GM12878 (cell line): ENCODE results near the gene NEGR1. TPM values are rescaled to one million over a fixed set of nuclear protein-coding genes. Genes with fewer than 3 reads are reported as not detected.

Source experiments
- ATAC-seq: fragments of 200-7000 bp; cut with Tn5 transposase; 3 replicates; pipeline ENCODE4 v1.9.1; 2020; ENCODE audit warnings: mild to moderate bottlenecking, moderate library complexity
- BruUV-seq: library from RNA; stranded (reverse); fragments of 400-500 nt; replicated peaks from 2 replicates; lab custom pipeline; 2021; lab: Mats Ljungman, UMichigan
- CTCF ChIA-PET: fragments of 300-600 bp; sonication (Branson Sonifier 250); formaldehyde crosslinking; extraction: SDS; loops from one replicate; lab custom pipeline; 2021; ENCODE audit warnings: inconsistent platforms; lab: Yijun Ruan, JAX
- POLR2A ChIA-PET: fragments of 350-600 bp; formaldehyde crosslinking; extraction: SDS; loops from one replicate; lab custom pipeline; 2021; ENCODE audit warnings: inconsistent platforms; lab: Charles Lee
- RAD21 ChIA-PET: fragments of 300-600 bp; sonication (Branson Sonifier 250); formaldehyde crosslinking; loops from one replicate; lab custom pipeline; 2023; ENCODE audit warnings: antibody characterized with exemption; ENCODE audit not compliant: unreplicated experiment; lab: Charles Lee
- SMC1A ChIA-PET: fragments of 300-600 bp; sonication (Branson Sonifier 250); formaldehyde crosslinking; loops from one replicate; lab custom pipeline; 2023; ENCODE audit not compliant: unreplicated experiment, uncharacterized antibody; lab: Charles Lee
- DNase-seq: peaks from one replicate; pipeline ENCODE4 v3.0.0-alpha.2; 2011; ENCODE audit warnings: low read depth, low spot score
- FAIRE-seq: peaks from 3 replicates; lab custom pipeline; 2011; peaks lifted over from hg19 to GRCh38; lab: Jason Lieb, UNC
- H2AFZ ChIP-seq: 2 replicates; pipeline ENCODE4 v1.6.0; 2011; ENCODE audit warnings: low read depth, low read length, control low read depth; ENCODE audit not compliant: control insufficient read depth
- H3K27ac ChIP-seq: 2 replicates; pipeline ENCODE4 v1.5.1; 2011; ENCODE audit warnings: control low read depth; ENCODE audit not compliant: control insufficient read depth, insufficient read depth
- H3K27me3 ChIP-seq, 2 experiments: replicated peaks in 1 of 2; 2 replicates each; pipeline versions ENCODE4 v1.6.0 to v1.6.1; 2011; ENCODE audit warnings: low read length in 1 of 2; ENCODE audit not compliant: control insufficient read depth in 2 of 2, insufficient read depth in 2 of 2
- H3K36me3 ChIP-seq, 2 experiments: 2 replicates each; pipeline ENCODE4 v1.5.1; 2011; ENCODE audit warnings: low read length in 1 of 2; ENCODE audit not compliant: control insufficient read depth in 2 of 2, insufficient read depth in 2 of 2
- H3K4me1 ChIP-seq: 2 replicates; pipeline ENCODE4 v1.6.1; 2011; ENCODE audit warnings: mild to moderate bottlenecking, low read length, moderate library complexity, mixed read lengths; ENCODE audit not compliant: control insufficient read depth, insufficient read depth
- H3K4me2 ChIP-seq: 2 replicates; pipeline ENCODE4 v1.6.0; 2011; ENCODE audit warnings: control low read depth; ENCODE audit not compliant: control insufficient read depth, insufficient read depth
- H3K4me3 ChIP-seq: fragments of 200-600 bp; sonication (generic); 2 replicates; pipeline ENCODE4 v1.5.1; 2016
- H3K79me2 ChIP-seq: 2 replicates; pipeline ENCODE4 v1.6.0; 2011; ENCODE audit warnings: low read length; ENCODE audit not compliant: control insufficient read depth, insufficient read depth
- H3K9ac ChIP-seq: 2 replicates; pipeline ENCODE4 v1.8.0; 2011; ENCODE audit warnings: low read length, control low read depth, mixed read lengths; ENCODE audit not compliant: control insufficient read depth, insufficient read depth
- H3K9me3 ChIP-seq: replicated peaks from 3 replicates; pipeline ENCODE4 v1.5.1; 2011; ENCODE audit warnings: mild to moderate bottlenecking, low read length; ENCODE audit not compliant: control insufficient read depth, insufficient read depth
- H4K20me1 ChIP-seq: 2 replicates; pipeline ENCODE4 v1.6.0; 2011; ENCODE audit not compliant: control insufficient read depth, insufficient read depth
- ASH2L ChIP-seq: fragments of 300-600, 200-600 bp; sonication (generic); IDR thresholded peaks from 2 replicates; pipeline ENCODE4 v1.6.1; 2017; ENCODE audit warnings: low read depth, mild to moderate bottlenecking, borderline replicate concordance
- BACH1 ChIP-seq: fragments of 450-650 bp; IDR thresholded peaks from 2 replicates; pipeline ENCODE4 v1.6.1; 2017; ENCODE audit warnings: mild to moderate bottlenecking, borderline replicate concordance
- CHD1 ChIP-seq: IDR thresholded peaks from 2 replicates; pipeline ENCODE4 v1.6.1; 2012; ENCODE audit warnings: low read depth, low read length, improper control_type of control experiment
- ETV6 ChIP-seq, 2 experiments: fragments of 450-650 bp in 1 of 2; IDR thresholded peaks in 1 of 2; conservative IDR thresholded peaks in 1 of 2; 2 replicates each; pipeline ENCODE4 v1.6.1; 2014; ENCODE audit warnings: antibody characterized with exemption in 1 of 2, borderline replicate concordance in 1 of 2, low read depth in 1 of 2, mild to moderate bottlenecking in 1 of 2, moderate library complexity in 1 of 2
- FOXM1 ChIP-seq: IDR thresholded peaks from 2 replicates; pipeline ENCODE4 v1.6.1; 2012; ENCODE audit warnings: low read depth, mild to moderate bottlenecking, inconsistent platforms, low read length, moderate library complexity
- JUNB ChIP-seq: IDR thresholded peaks from 2 replicates; pipeline ENCODE4 v1.6.1; 2016; ENCODE audit warnings: antibody characterized with exemption, mild to moderate bottlenecking
- KAT2A ChIP-seq: conservative IDR thresholded peaks from 2 replicates; pipeline ENCODE4 v1.6.1; 2011; ENCODE audit warnings: low read depth, low read length; ENCODE audit not compliant: control insufficient read depth
- MYB ChIP-seq: fragments of 150-350 bp; IDR thresholded peaks from 2 replicates; pipeline ENCODE4 v1.6.1; 2014; ENCODE audit warnings: mild to moderate bottlenecking, low read depth, low read length, borderline replicate concordance
- NFXL1 ChIP-seq: fragments of 450-650 bp; IDR thresholded peaks from 2 replicates; pipeline ENCODE4 v1.6.1; 2017; ENCODE audit warnings: antibody characterized with exemption, mild to moderate bottlenecking, borderline replicate concordance
- NR2C1 ChIP-seq: fragments of 450-650 bp; IDR thresholded peaks from 2 replicates; pipeline ENCODE4 v1.6.1; 2017; ENCODE audit warnings: antibody characterized with exemption, mild to moderate bottlenecking, moderate library complexity
- NR2F1 ChIP-seq: fragments of 450-650 bp; conservative IDR thresholded peaks from 2 replicates; pipeline ENCODE4 v1.6.1; 2017; ENCODE audit warnings: mild to moderate bottlenecking
- NRF1 ChIP-seq: conservative IDR thresholded peaks from 2 replicates; pipeline ENCODE4 v1.6.1; 2011; ENCODE audit warnings: mild to moderate bottlenecking, low read depth, low read length, improper control_type of control experiment
- PAX5 ChIP-seq: IDR thresholded peaks from 2 replicates; pipeline ENCODE4 v1.6.1; 2011; ENCODE audit warnings: low read depth, low read length, borderline replicate concordance
- RAD51 ChIP-seq: fragments of 450-650 bp; IDR thresholded peaks from 2 replicates; pipeline ENCODE4 v1.6.1; 2016; ENCODE audit warnings: moderate library complexity, mild to moderate bottlenecking, inconsistent platforms
- RBBP5 ChIP-seq: fragments of 200-600 bp; sonication (generic); conservative IDR thresholded peaks from 2 replicates; pipeline ENCODE4 v1.6.1; 2016
- SP1 ChIP-seq: IDR thresholded peaks from one replicate; pipeline ENCODE4 v1.6.1; 2011; ENCODE audit warnings: low read depth, low read length
- SPI1 ChIP-seq: IDR thresholded peaks from 2 replicates; pipeline ENCODE4 v1.6.1; 2011; ENCODE audit warnings: low read depth, mild to moderate bottlenecking, low read length, moderate library complexity, borderline replicate concordance; ENCODE audit not compliant: insufficient read depth
- STAT3 ChIP-seq: IDR thresholded peaks from 2 replicates; pipeline ENCODE4 v1.6.1; 2011; ENCODE audit warnings: low read depth, low read length, improper control_type of control experiment
- SUPT20H ChIP-seq: IDR thresholded peaks from 2 replicates; pipeline ENCODE4 v1.6.1; 2011; ENCODE audit warnings: low read depth, mild to moderate bottlenecking, low read length, moderate library complexity, borderline replicate concordance; ENCODE audit not compliant: control insufficient read depth
- YBX1 ChIP-seq: fragments of 450-650 bp; IDR thresholded peaks from 2 replicates; pipeline ENCODE4 v1.6.1; 2016; ENCODE audit warnings: antibody characterized with exemption
- ZNF24 ChIP-seq: fragments of 450-650 bp; IDR thresholded peaks from 2 replicates; pipeline ENCODE4 v1.6.1; 2017; ENCODE audit warnings: antibody characterized with exemption, mild to moderate bottlenecking
- WGBS: methylation state at CpG from one replicate; pipeline ENCODE4 v1.1.6; 2016; ENCODE audit warnings: low lambda C conversion rate; ENCODE audit not compliant: insufficient replicate concordance, insufficient coverage; ENCODE audit errors: missing lambda C conversion rate; 5-methylcytosine and 5-hydroxymethylcytosine counted together
- in situ Hi-C: fragments of 300-500 bp; cut with MboI; formaldehyde crosslinking; loops from 9 replicates; pipeline ENCODE4 v1.14.3; 2018; ENCODE audit warnings: mixed read lengths
- intact Hi-C: fragments of 100-400 bp; cut with micrococcal nuclease; formaldehyde crosslinking; loops from one replicate; pipeline ENCODE4 v1.14.2; 2022; ENCODE audit not compliant: unreplicated experiment
- polyA plus RNA-seq, 11 experiments: library from polyadenylated mRNA; depleted of rRNA in 4 of 11; unstranded in 6 of 11; stranded (reverse) in 5 of 11; fragments of >200 nt; fragmentation: Nextera tagmentation in 4 of 11; fragmentation: Illumina TruSeq in 1 of 11; extraction: Ambion mirVana in 4 of 11; extraction: Trizol in 1 of 11; gene quantifications; 1 replicate in 1 of 11; 2 replicates in 10 of 11; pipeline versions ENCODE4 v1.2.1 to v1.2.3, GENCODE V29; 2011 to 2016; ENCODE audit warnings: inconsistent platforms in 2 of 11, missing spikeins in 2 of 11, low read depth in 1 of 11
- total RNA-seq, 4 experiments: library from RNA; depleted of rRNA in 3 of 4; stranded (reverse); fragments of >200 nt in 3 of 4; fragmentation: Illumina TruSeq in 1 of 4; extraction: Trizol in 1 of 4; gene quantifications; 2 replicates each; pipeline versions ENCODE4 v1.2.1 to v1.2.3, GENCODE V29; 2013 to 2021
- TF ChIP-seq, protein P1 (sequence below): fragments of 150-350 bp; IDR thresholded peaks from 2 replicates; pipeline ENCODE4 v1.6.1; 2016; ENCODE audit warnings: low read depth, low read length
- TF ChIP-seq, protein P2 (sequence below): IDR thresholded peaks from 2 replicates; pipeline ENCODE4 v1.6.1; 2011; ENCODE audit warnings: low read depth, mild to moderate bottlenecking, low read length, moderate library complexity, borderline replicate concordance; ENCODE audit errors: extremely low read depth

NEGR1 gene
- total and polyA plus RNA-seq, 10 of the 15 experiments (the other 5 are each of a cell fraction or from before 2014, with no cell fraction given), result under 0.01 to 0.03 (median 0.01) TPM; not detected in 7

DNA sequence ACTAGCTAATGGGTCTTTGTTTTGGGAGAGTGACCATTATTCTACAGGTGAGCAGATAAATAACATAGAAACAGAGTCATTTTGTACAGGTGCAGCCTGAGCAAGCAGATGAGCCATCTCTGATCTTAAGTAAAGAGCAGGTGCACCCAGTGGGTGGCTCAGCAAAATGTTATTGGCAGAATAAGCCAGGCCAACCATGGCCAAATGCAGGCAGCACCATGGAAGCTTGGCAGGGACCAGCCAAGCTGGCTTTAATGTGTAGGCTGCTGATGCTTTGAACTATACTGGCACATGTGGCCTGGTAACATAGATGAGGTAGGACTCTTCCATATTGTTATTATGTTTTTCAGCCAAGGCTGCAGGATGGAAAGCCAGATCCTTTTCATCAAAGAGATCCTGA, 648.2 kb downstream of the NEGR1 start (continued):
- TF ChIP-seq MYB, result no peak
- no peak for TF ChIP-seq SP1
- TF ChIP-seq, protein P1, sequence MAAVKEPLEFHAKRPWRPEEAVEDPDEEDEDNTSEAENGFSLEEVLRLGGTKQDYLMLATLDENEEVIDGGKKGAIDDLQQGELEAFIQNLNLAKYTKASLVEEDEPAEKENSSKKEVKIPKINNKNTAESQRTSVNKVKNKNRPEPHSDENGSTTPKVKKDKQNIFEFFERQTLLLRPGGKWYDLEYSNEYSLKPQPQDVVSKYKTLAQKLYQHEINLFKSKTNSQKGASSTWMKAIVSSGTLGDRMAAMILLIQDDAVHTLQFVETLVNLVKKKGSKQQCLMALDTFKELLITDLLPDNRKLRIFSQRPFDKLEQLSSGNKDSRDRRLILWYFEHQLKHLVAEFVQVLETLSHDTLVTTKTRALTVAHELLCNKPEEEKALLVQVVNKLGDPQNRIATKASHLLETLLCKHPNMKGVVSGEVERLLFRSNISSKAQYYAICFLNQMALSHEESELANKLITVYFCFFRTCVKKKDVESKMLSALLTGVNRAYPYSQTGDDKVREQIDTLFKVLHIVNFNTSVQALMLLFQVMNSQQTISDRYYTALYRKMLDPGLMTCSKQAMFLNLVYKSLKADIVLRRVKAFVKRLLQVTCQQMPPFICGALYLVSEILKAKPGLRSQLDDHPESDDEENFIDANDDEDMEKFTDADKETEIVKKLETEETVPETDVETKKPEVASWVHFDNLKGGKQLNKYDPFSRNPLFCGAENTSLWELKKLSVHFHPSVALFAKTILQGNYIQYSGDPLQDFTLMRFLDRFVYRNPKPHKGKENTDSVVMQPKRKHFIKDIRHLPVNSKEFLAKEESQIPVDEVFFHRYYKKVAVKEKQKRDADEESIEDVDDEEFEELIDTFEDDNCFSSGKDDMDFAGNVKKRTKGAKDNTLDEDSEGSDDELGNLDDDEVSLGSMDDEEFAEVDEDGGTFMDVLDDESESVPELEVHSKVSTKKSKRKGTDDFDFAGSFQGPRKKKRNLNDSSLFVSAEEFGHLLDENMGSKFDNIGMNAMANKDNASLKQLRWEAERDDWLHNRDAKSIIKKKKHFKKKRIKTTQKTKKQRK, result no peak
- no peak for TF ChIP-seq FOXM1
- TF ChIP-seq YBX1, result no peak
- TF ChIP-seq NR2C1, result no peak
- TF ChIP-seq RBBP5, result no peak
- TF ChIP-seq ZNF24, result no peak
- TF ChIP-seq SPI1, result no peak
- no peak for TF ChIP-seq ETV6 (conservative IDR thresholded peaks at IDR 0.05 in 1 of 2, IDR thresholded peaks at IDR 0.05 in 1 of 2; ENCODE audit: borderline replicate concordance in 1 of 2, low read depth in 1 of 2)

DNA sequence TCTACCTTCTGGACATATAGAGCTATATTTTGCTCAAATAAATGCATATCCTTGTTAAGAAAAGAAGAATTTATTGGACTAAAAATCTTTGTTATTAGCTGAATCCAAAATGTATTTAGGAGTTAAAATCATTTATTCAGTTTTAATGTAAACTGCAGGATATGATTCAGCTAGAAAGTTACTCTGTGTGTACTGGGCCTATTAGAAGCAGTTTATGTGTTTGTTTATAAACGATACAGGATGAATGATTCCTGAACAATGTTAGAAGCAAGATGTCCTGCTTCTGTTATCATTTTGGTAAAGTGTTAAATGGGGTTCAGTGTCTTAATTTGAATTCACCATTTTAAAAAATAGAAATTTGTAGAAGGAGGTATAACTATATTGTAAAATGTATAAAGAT, 652.3 kb downstream of the NEGR1 start:
- POLR2A ChIA-PET, result no interaction called here
- Histone ChIP-seq H3K27ac (no peak overlapping the region), H3K9ac (no peak overlapping the region), H3K4me2 (no peak overlapping the region), H3K9me3 (no peaks in the 10 kb centered on the region), H2AFZ (no peak overlapping the region), H3K4me3 (no peak overlapping the region), H3K79me2 (no peaks in the 10 kb centered on the region), H4K20me1 (no peaks in the 10 kb centered on the region), H3K27me3 (no peaks in the 10 kb centered on the region), H3K4me1 (no peaks in the 10 kb centered on the region), H3K36me3 (no peaks in the 10 kb centered on the region)
- WGBS, result 42% methylated on average over 1 of the region's 1 CpG
- no TSS peak for BruUV-seq
- in situ Hi-C loops, result no loop called here
- CTCF ChIA-PET, result interaction anchor here (1.0 kb wide), 1 partner anchor 15 kb away, joined by 4 read pairs; no protein-coding TSS in a partner anchor
- SMC1A ChIA-PET, result interaction anchor here (1.1 to 1.7 kb wide), 2 partner anchors 8 to 17 kb away, joined by 3 to 6 read pairs; no protein-coding TSS in a partner anchor
- ATAC-seq, result no peak
- FAIRE-seq, result no peak
- RAD21 ChIA-PET, result interaction anchor here (0.9 kb wide), 1 partner anchor 408 kb away, joined by 3 read pairs; no protein-coding TSS in a partner anchor
- no peak for TF ChIP-seq JUNB
- no peak for TF ChIP-seq STAT3
- TF ChIP-seq SUPT20H, result no peak
- no peak for TF ChIP-seq NFXL1
- no peak for TF ChIP-seq BACH1
- TF ChIP-seq KAT2A, result no peak
- no peak for TF ChIP-seq RAD51
- no peak for TF ChIP-seq ASH2L
- TF ChIP-seq, protein P2, sequence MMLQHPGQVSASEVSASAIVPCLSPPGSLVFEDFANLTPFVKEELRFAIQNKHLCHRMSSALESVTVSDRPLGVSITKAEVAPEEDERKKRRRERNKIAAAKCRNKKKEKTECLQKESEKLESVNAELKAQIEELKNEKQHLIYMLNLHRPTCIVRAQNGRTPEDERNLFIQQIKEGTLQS, result no peak
- TF ChIP-seq NRF1, result no peak
- no peak for TF ChIP-seq CHD1
- no peak for TF ChIP-seq PAX5
- TF ChIP-seq NR2F1, result no peak
- no peak for DNase-seq
- intact Hi-C loops, result no loop called here
